BE2C (cell line): Measurements from ENCODE around the gene FGD2.
"Not testable (repeated sequence)": the region's sequence is repeated elsewhere in the genome, so short reads cannot be mapped to it uniquely, and the experiment has no call there.

Experiments used
- DNase-seq: peaks from one replicate; pipeline ENCODE4 v3.0.0-alpha.2; 2020
- H3K27me3 ChIP-seq: fragments of 250-450 bp; sonication (Bioruptor Pico); 2 replicates; pipeline ENCODE4 v1.5.1; 2020; ENCODE audit warnings: mild to moderate bottlenecking
- H3K36me3 ChIP-seq: fragments of 250-450 bp; sonication (Bioruptor Pico); 2 replicates; pipeline ENCODE4 v1.5.1; 2020; ENCODE audit warnings: mild to moderate bottlenecking
- H3K4me1 ChIP-seq: fragments of 250-450 bp; sonication (Bioruptor Pico); 2 replicates; pipeline ENCODE4 v1.5.1; 2020
- H3K4me3 ChIP-seq: 2 replicates; pipeline ENCODE4 v1.5.1; 2011; ENCODE audit warnings: low read depth, low read length
- H3K9me3 ChIP-seq: fragments of 250-450 bp; sonication (Bioruptor Pico); 2 replicates; pipeline ENCODE4 v1.5.1; 2020
- CTCF ChIP-seq: IDR thresholded peaks from 2 replicates; pipeline ENCODE4 v1.5.1; 2012; ENCODE audit warnings: mild to moderate bottlenecking, low read depth, low read length

Gene FGD2

DNA sequence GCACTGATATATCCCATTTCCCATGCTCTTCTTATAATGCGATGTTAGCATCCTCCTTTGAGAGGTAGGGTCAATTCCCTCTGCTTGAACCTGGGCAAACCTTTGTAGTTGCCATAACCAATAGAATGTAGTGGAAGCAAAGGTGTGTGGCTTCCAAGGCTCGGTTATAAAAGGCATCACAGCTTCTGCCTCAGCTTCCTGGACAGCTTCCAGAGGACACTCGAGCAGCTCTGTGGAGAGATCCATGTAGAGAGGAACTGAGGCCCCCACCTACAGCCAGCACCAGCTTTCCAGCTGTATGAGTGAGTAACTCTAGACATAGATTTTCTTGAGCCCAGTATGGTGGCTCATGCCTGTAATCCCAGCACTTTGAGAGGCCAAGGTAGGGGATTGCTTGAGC is 36.7 kb downstream of the FGD2 start:
- no peaks in the 10 kb centered on the region for H3K9me3 ChIP-seq
- TF ChIP-seq CTCF, result no peak

GRCh38 chr6:37043091-37043490 is 37.6 kb downstream of the FGD2 start:
- DNase-seq, H3K36me3 ChIP-seq, H3K27me3 ChIP-seq, H3K4me1 ChIP-seq, H3K4me3 ChIP-seq, H3K9me3 ChIP-seq: not testable (repeated sequence)

More for the DNA sequence above, 36.7 kb downstream of the FGD2 start:
- H3K4me3 ChIP-seq, result no peak overlapping the region
- no peak for DNase-seq
- no peaks in the 10 kb centered on the region for H3K4me1 ChIP-seq
- H3K36me3 ChIP-seq, result no peaks in the 10 kb centered on the region
- H3K27me3 ChIP-seq, result no peaks in the 10 kb centered on the region

DNA sequence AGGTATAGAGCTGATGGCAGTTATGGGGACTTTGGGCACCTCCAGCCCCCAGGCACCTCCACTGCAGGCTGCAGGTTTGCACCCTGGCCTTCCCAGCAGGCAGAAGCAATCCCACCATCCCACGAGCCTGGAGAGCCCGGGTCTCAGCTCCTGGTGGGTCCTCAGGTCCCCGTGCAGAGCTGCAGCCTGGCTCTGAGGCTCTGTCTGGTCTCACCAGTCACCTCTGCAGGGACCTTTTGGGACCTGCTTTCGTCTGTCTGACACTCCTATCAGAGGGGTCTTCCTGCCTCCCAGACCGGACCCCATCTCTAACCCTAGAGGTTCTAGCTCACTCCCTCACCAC is 41.9 kb downstream of the FGD2 start:
- no peak for DNase-seq
- Histone ChIP-seq H3K36me3 (no peaks in the 10 kb centered on the region), H3K4me3 (no peak overlapping the region), H3K27me3 (no peaks in the 10 kb centered on the region), H3K9me3 (no peaks in the 10 kb centered on the region), H3K4me1 (peaks cover 5% of the 10 kb centered on the region; the same call in 1 of the 2 replicates)
- TF ChIP-seq CTCF, result no peak

DNA sequence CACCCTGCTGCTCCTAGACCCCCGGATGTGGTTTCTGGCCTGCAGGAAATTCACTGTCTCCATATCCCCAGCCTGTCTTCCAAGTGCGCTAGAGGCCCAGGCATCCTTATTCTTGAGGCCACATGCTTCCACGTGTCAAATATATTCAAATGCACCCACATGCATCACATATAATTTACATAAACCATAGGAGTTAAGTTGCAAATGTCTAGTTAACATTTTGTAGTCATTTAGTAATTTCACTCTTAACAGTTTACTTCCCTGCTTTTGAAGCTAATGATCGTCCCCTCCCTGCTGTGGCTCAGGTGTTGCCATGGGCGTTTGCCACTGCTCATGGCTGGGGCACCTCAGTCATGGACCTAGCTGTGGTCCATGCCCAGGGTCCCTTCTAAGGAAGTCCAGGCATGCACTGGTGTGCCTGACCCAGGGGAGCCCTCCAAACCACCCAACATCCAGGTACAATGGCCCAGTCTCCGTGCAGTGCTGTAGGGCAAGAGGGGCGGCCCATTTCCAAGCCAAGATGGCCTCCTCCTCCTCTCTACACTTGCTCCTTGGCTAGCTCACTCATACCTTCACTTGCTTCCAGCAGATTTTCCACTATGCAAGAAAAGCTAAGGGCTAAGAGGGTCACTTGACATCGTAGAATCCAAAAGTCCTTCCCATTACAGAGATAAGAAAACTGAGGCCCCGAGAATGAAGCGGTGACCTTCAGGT is 42.4 kb downstream of the FGD2 start:
- Histone ChIP-seq H3K27me3 (no peaks in the 10 kb centered on the region), H3K4me1 (peaks cover 5% of the 10 kb centered on the region; the same call in 1 of the 2 replicates), H3K9me3 (no peaks in the 10 kb centered on the region), H3K36me3 (no peaks in the 10 kb centered on the region), H3K4me3 (no peak overlapping the region)
- TF ChIP-seq CTCF, result no peak
- DNase-seq, result no peak

DNA sequence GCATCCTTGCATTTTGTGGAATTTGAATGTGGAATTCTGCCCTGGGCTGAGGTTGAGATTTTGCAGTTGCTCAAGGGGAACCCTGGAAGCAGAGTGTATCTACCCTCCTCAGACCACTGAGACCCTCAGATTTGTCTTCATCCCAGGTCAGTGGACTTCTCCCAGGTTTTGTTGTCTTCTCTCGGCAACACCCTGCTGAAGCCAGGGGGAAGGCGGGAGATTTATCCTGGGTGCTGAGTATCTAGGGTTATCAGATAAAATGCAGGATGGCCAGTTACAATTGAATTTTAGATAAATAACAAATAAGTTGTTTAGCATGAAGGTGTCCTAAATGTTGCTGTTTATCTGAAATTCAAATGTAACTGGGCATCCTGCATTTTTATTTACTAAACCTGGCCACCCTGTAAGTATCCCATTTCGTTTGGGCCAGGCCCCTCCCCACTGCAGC is 43.0 kb downstream of the FGD2 start:
- Histone ChIP-seq H3K9me3 (no peaks in the 10 kb centered on the region), H3K4me1 (peaks cover 5% of the 10 kb centered on the region; the same call in 1 of the 2 replicates), H3K4me3 (no peak overlapping the region), H3K36me3 (no peaks in the 10 kb centered on the region), H3K27me3 (no peaks in the 10 kb centered on the region)
- no peak for DNase-seq
- TF ChIP-seq CTCF, result no peak

- no peak overlapping the region for H3K4me3 ChIP-seq
- H3K36me3 ChIP-seq, result no peaks in the 10 kb centered on the region
- no peak for DNase-seq
- H3K9me3 ChIP-seq, result no peaks in the 10 kb centered on the region
- no peak for TF ChIP-seq CTCF
- H3K4me1 ChIP-seq, result peaks cover 5% of the 10 kb centered on the region; the same call in 1 of the 2 replicates
- H3K27me3 ChIP-seq, result no peaks in the 10 kb centered on the region
These were observed 43.6 kb downstream of the FGD2 start for GRCh38 chr6:37048851-37049757.
